H9 (cell line): ENCODE data around the gene ABCG4. TPM values are rescaled to one million over a fixed set of nuclear protein-coding genes. Genes with fewer than 3 reads are reported as not detected.

ENCODE experiments used
- DNase-seq: peaks from one replicate; pipeline ENCODE4 v3.0.0-alpha.2; 2017
- H2AFZ ChIP-seq: one replicate; pipeline ENCODE4 v1.6.1; 2013; ENCODE audit warnings: mild to moderate bottlenecking, low read length, control low read depth, moderate library complexity
- H2AK5ac ChIP-seq: 2 replicates; pipeline ENCODE4 v1.6.1; 2013; ENCODE audit warnings: low read length, control low read depth, mixed read lengths; ENCODE audit not compliant: insufficient read length
- H2BK120ac ChIP-seq: one replicate; pipeline ENCODE4 v1.6.1; 2013; ENCODE audit warnings: low read depth, mild to moderate bottlenecking, low read length, control low read depth, inconsistent platforms; ENCODE audit not compliant: poor library complexity, severe bottlenecking
- H2BK12ac ChIP-seq: 2 replicates; pipeline ENCODE4 v1.6.1; 2013; ENCODE audit warnings: low read length, control low read depth, mixed read lengths, low read depth; ENCODE audit not compliant: insufficient read length
- H2BK15ac ChIP-seq: 2 replicates; pipeline ENCODE4 v1.6.1; 2013; ENCODE audit warnings: low read depth, low read length, control low read depth
- H2BK20ac ChIP-seq: one replicate; pipeline ENCODE4 v1.6.1; 2013; ENCODE audit warnings: low read depth, mild to moderate bottlenecking, low read length, control low read depth, inconsistent platforms; ENCODE audit not compliant: poor library complexity, severe bottlenecking
- H2BK5ac ChIP-seq: 2 replicates; pipeline ENCODE4 v1.6.1; 2013; ENCODE audit warnings: low read length, control low read depth, mixed read lengths; ENCODE audit not compliant: insufficient read length
- H3K14ac ChIP-seq: 2 replicates; pipeline ENCODE4 v1.6.1; 2013; ENCODE audit warnings: low read length, control low read depth; ENCODE audit not compliant: insufficient read depth
- H3K18ac ChIP-seq: 2 replicates; pipeline ENCODE4 v1.6.1; 2013; ENCODE audit warnings: low read depth, mild to moderate bottlenecking, mixed read lengths, low read length, control low read depth; ENCODE audit not compliant: insufficient read length
- H3K23ac ChIP-seq: 2 replicates; pipeline ENCODE4 v1.6.1; 2013; ENCODE audit warnings: low read length, control low read depth, mixed read lengths, low read depth; ENCODE audit not compliant: insufficient read length
- H3K23me2 ChIP-seq: 2 replicates; pipeline ENCODE4 v1.6.1; 2013; ENCODE audit warnings: low read depth, mild to moderate bottlenecking, mixed read lengths, low read length, control low read depth; ENCODE audit not compliant: insufficient read length, poor library complexity, severe bottlenecking
- H3K27ac ChIP-seq: 2 replicates; pipeline ENCODE4 v1.5.1; 2013; ENCODE audit warnings: low read length, control low read depth, mixed read lengths, low read depth; ENCODE audit not compliant: insufficient read length
- H3K27me3 ChIP-seq: 2 replicates; pipeline ENCODE4 v1.6.1; 2013; ENCODE audit warnings: low read length, control low read depth, inconsistent platforms; ENCODE audit not compliant: insufficient read depth
- H3K4ac ChIP-seq: 2 replicates; pipeline ENCODE4 v1.6.1; 2013; ENCODE audit warnings: low read depth, mild to moderate bottlenecking, control low read depth, inconsistent platforms, low read length, moderate library complexity
- H3K4me1 ChIP-seq: 2 replicates; pipeline ENCODE4 v1.6.1; 2013; ENCODE audit warnings: low read length, control low read depth, inconsistent platforms; ENCODE audit not compliant: insufficient read depth
- H3K4me2 ChIP-seq: 2 replicates; pipeline ENCODE4 v1.6.1; 2013; ENCODE audit warnings: low read length, control low read depth, mixed read lengths; ENCODE audit not compliant: insufficient read length, insufficient read depth
- H3K56ac ChIP-seq: 2 replicates; pipeline ENCODE4 v1.6.1; 2013; ENCODE audit warnings: low read depth, mild to moderate bottlenecking, mixed read lengths, low read length, control low read depth; ENCODE audit not compliant: insufficient read length
- H3K79me1 ChIP-seq: 2 replicates; pipeline ENCODE4 v1.6.1; 2013; ENCODE audit warnings: low read depth, mild to moderate bottlenecking, moderate library complexity, low read length, control low read depth, inconsistent platforms; ENCODE audit not compliant: insufficient read depth, poor library complexity, severe bottlenecking
- H3K79me2 ChIP-seq: 2 replicates; pipeline ENCODE4 v1.6.1; 2013; ENCODE audit warnings: low read length, control low read depth, inconsistent platforms; ENCODE audit not compliant: insufficient read depth
- H3K9ac ChIP-seq: 2 replicates; pipeline ENCODE4 v1.6.1; 2013; ENCODE audit warnings: low read length, control low read depth, mixed read lengths; ENCODE audit not compliant: insufficient read length; ENCODE audit errors: extremely low read depth
- H3K9me3 ChIP-seq: one replicate; pipeline ENCODE4 v1.6.1; 2013; ENCODE audit warnings: low read depth, low read length, inconsistent platforms; ENCODE audit not compliant: control insufficient read depth
- H3T11ph ChIP-seq: one replicate; pipeline ENCODE4 v1.6.1; 2013; ENCODE audit warnings: mild to moderate bottlenecking, low read length, control low read depth, inconsistent platforms
- H4K20me1 ChIP-seq: one replicate; pipeline ENCODE4 v1.6.1; 2013; ENCODE audit not compliant: control insufficient read depth, insufficient read length, insufficient read depth
- H4K5ac ChIP-seq: 2 replicates; pipeline ENCODE4 v1.6.1; 2013; ENCODE audit warnings: low read depth, mild to moderate bottlenecking, mixed read lengths, low read length, control low read depth; ENCODE audit not compliant: insufficient read length
- H4K8ac ChIP-seq: replicated peaks from 2 replicates; pipeline ENCODE4 v1.6.1; 2013; ENCODE audit warnings: low read length, control low read depth, mixed read lengths, low read depth; ENCODE audit not compliant: insufficient read length
- H4K91ac ChIP-seq: 2 replicates; pipeline ENCODE4 v1.6.1; 2013; ENCODE audit warnings: low read depth, mild to moderate bottlenecking, moderate library complexity, mixed read lengths, low read length, control low read depth; ENCODE audit not compliant: insufficient read length
- H3K27ac Mint-ChIP-seq, 3 experiments: 2 replicates in 2 of 3; 3 replicates in 1 of 3; pipeline ENCODE4 v1.8.0; 2020 to 2021; ENCODE audit warnings: mixed read lengths in 3 of 3, mild to moderate bottlenecking in 1 of 3, moderate library complexity in 1 of 3
- H3K27me3 Mint-ChIP-seq: 2 replicates; pipeline ENCODE4 v1.8.0; 2021; ENCODE audit warnings: low read depth, mild to moderate bottlenecking, moderate library complexity, mixed read lengths
- H3K36me3 Mint-ChIP-seq, 3 experiments: 2 replicates in 2 of 3; 3 replicates in 1 of 3; pipeline ENCODE4 v1.8.0; 2020 to 2021; ENCODE audit warnings: low read depth in 3 of 3, mixed read lengths in 3 of 3; ENCODE audit not compliant: insufficient read depth in 1 of 3
- H3K4me1 Mint-ChIP-seq, 2 experiments: 2 replicates each; pipeline ENCODE4 v1.8.0; 2020; ENCODE audit warnings: mixed read lengths in 2 of 2
- H3K4me3 Mint-ChIP-seq, 2 experiments: 2 replicates in 1 of 2; 3 replicates in 1 of 2; pipeline ENCODE4 v1.8.0; 2020 to 2021; ENCODE audit warnings: mild to moderate bottlenecking in 2 of 2, mixed read lengths in 2 of 2, moderate library complexity in 1 of 2
- H3K9me3 Mint-ChIP-seq, 2 experiments: 2 replicates in 1 of 2; 3 replicates in 1 of 2; pipeline ENCODE4 v1.8.0; 2020; ENCODE audit warnings: mild to moderate bottlenecking in 2 of 2, mixed read lengths in 2 of 2, moderate library complexity in 1 of 2
- CTCF ChIP-seq: fragments of 200-600 bp; sonication (generic); conservative IDR thresholded peaks from 3 replicates; pipeline ENCODE4 v1.8.0; 2021; ENCODE audit warnings: antibody characterized with exemption, mild to moderate bottlenecking
- WGBS: extraction: QIAGEN DNeasy Blood & Tissue Kit; methylation state at CpG from one replicate; pipeline ENCODE4 v1.1.7; 2013; ENCODE audit warnings: missing lambda C conversion rate, low lambda C conversion rate, mixed read lengths; ENCODE audit not compliant: insufficient read length; ENCODE audit errors: extremely low coverage; 5-methylcytosine and 5-hydroxymethylcytosine counted together
- total RNA-seq: library from RNA; stranded (reverse); gene quantifications from 2 replicates; pipeline ENCODE4 v1.2.1, GENCODE V29; 2021

Gene ABCG4
- total RNA-seq, 1 experiment from 2014 or later, result 1.2 TPM

GRCh38 chr11:119100246-119100970, 48.4 kb upstream of the ABCG4 start:
- Mint-ChIP-seq H3K4me1 (peaks cover 24 to 28% of the 10 kb centered on the region in 2 experiments), H3K9me3 (no peaks in the 10 kb centered on the region; a peak in 1 of 5 replicates), H3K36me3 (peaks cover 21 to 31% (median 28%) of the 10 kb centered on the region in 3 experiments; a peak in 6 of 7 replicates), H3K27me3 (peaks cover under 1% of the 10 kb centered on the region; the same call in 1 of the 2 replicates), H3K4me3 (peak overlapping the region; percentile 85 to 91), H3K27ac (peak overlapping the region; percentile 11 to 100 (median 22); a peak in 3 of 7 replicates)
- no peak overlapping the region for H4K91ac ChIP-seq
- no peak overlapping the region for H2BK20ac ChIP-seq
- no peak overlapping the region for H3K18ac ChIP-seq
- no peak overlapping the region for H2BK5ac ChIP-seq
- peak overlapping the region; percentile 48 for H3K9ac ChIP-seq
- no CpG with 5 or more reads among the region's 11 CpGs for WGBS
- H2BK15ac ChIP-seq, result no peak overlapping the region
- no peaks in the 10 kb centered on the region for H3K27me3 ChIP-seq
- H3K23me2 ChIP-seq, result peaks cover 16% of the 10 kb centered on the region
- no peak for DNase-seq
- H2BK12ac ChIP-seq, result no peak overlapping the region
- no peak overlapping the region for H3K56ac ChIP-seq
- H2BK120ac ChIP-seq, result no peak overlapping the region
- H3K23ac ChIP-seq, result no peak overlapping the region
- no peaks in the 10 kb centered on the region; the same call in 1 of the 2 replicates for H3K79me2 ChIP-seq
- H3K9me3 ChIP-seq, result no peaks in the 10 kb centered on the region
- no peak overlapping the region for H2AFZ ChIP-seq
- TF ChIP-seq CTCF, result peak; percentile 56
- no peak overlapping the region for H3T11ph ChIP-seq
- H4K8ac ChIP-seq, result no peak overlapping the region
- no peak overlapping the region for H3K27ac ChIP-seq
- no peaks in the 10 kb centered on the region for H4K20me1 ChIP-seq
- peak overlapping the region; percentile 91 for H3K4me2 ChIP-seq
- no peak overlapping the region for H3K4ac ChIP-seq
- H4K5ac ChIP-seq, result no peak overlapping the region
- H2AK5ac ChIP-seq, result no peak overlapping the region
- H3K4me1 ChIP-seq, result no peaks in the 10 kb centered on the region
- no peaks in the 10 kb centered on the region for H3K79me1 ChIP-seq
- no peak overlapping the region; the same call in 1 of the 2 replicates for H3K14ac ChIP-seq
